Adrenal gland (tissue), 5 donors: Measurements from ENCODE around the gene SLC15A1.

Experiments used
- POLR2A ChIP-seq, 2 donors: fragments of 450-650 bp; IDR thresholded peaks; one replicate each; pipeline ENCODE4 v1.6.1; 2017; ENCODE audit warnings: antibody characterized with exemption in 2 of 2, mild to moderate bottlenecking in 2 of 2, moderate library complexity in 1 of 2
- TF ChIP-seq, protein P1 (sequence below), 6 experiments: fragments of 450-650 bp in 4 of 6; fragments of 200-600 bp in 2 of 6; sonication (generic) in 1 of 6; IDR thresholded peaks; 1 replicate in 5 of 6; 2 replicates in 1 of 6; pipeline versions ENCODE4 v1.5.1 to v1.8.0; 2016 to 2021; ENCODE audit warnings: antibody characterized with exemption in 6 of 6, mild to moderate bottlenecking in 2 of 6, moderate library complexity in 1 of 6
- donor health status: DM: no; HTN: no; CAD: no.

DNA sequence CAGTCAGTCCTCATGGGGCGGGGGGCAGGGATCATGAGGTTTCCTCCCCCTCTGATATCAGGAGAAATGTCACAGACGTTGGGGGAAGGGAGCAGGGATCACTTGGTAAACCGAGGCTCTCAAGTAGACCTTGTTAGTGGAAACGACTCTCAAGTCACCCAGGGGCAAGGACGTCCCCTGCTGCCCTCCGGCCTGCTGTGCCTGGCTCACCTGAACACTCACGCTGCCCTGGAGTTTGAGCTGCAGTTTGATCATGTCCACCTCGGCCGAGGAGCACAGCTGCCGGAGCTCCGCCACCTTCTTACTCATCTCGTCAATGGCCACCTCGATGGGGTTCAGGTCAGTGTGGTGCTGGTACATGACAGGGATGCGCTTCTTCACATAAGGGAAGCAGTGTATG is 47.6 kb upstream of the SLC15A1 start:
- TF ChIP-seq, protein P1, sequence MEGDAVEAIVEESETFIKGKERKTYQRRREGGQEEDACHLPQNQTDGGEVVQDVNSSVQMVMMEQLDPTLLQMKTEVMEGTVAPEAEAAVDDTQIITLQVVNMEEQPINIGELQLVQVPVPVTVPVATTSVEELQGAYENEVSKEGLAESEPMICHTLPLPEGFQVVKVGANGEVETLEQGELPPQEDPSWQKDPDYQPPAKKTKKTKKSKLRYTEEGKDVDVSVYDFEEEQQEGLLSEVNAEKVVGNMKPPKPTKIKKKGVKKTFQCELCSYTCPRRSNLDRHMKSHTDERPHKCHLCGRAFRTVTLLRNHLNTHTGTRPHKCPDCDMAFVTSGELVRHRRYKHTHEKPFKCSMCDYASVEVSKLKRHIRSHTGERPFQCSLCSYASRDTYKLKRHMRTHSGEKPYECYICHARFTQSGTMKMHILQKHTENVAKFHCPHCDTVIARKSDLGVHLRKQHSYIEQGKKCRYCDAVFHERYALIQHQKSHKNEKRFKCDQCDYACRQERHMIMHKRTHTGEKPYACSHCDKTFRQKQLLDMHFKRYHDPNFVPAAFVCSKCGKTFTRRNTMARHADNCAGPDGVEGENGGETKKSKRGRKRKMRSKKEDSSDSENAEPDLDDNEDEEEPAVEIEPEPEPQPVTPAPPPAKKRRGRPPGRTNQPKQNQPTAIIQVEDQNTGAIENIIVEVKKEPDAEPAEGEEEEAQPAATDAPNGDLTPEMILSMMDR (IDR thresholded peaks at IDR 0.05), result no peak
- TF ChIP-seq POLR2A (IDR thresholded peaks at IDR 0.05), result no peak
